Colonic mucosa (tissue), 4 donors: ENCODE measurements around the gene CCDC69. TPM values are rescaled to one million over a fixed set of nuclear protein-coding genes. Genes with fewer than 3 reads are reported as not detected.

ENCODE experiments used
- DNase-seq: peaks from one replicate; pipeline ENCODE4 v3.0.0-alpha.2; 2020
- H3K27ac ChIP-seq: fragments of 200-600 bp; one replicate; pipeline ENCODE4 v1.8.0; 2021
- H3K27me3 ChIP-seq: fragments of 200-600 bp; one replicate; pipeline ENCODE4 v1.8.0; 2021
- H3K36me3 ChIP-seq: fragments of 200-600 bp; one replicate; pipeline ENCODE4 v1.8.0; 2021
- H3K4me1 ChIP-seq: fragments of 200-600 bp; one replicate; pipeline ENCODE4 v1.8.0; 2021; ENCODE audit warnings: mild to moderate bottlenecking
- H3K4me3 ChIP-seq: fragments of 200-600 bp; one replicate; pipeline ENCODE4 v1.8.0; 2021
- H3K9ac ChIP-seq, 2 donors: one replicate each; pipeline ENCODE4 v1.7.0; 2013; ENCODE audit warnings: control low read depth in 2 of 2, low read depth in 2 of 2, low read length in 2 of 2
- H3K9me3 ChIP-seq: fragments of 200-600 bp; one replicate; pipeline ENCODE4 v1.8.0; 2021
- CTCF ChIP-seq: fragments of 200-600 bp; IDR thresholded peaks from one replicate; pipeline ENCODE4 v1.8.0; 2022; ENCODE audit warnings: antibody characterized with exemption, mild to moderate bottlenecking
- intact Hi-C: fragments of 100-400 bp; cut with DNase I; formaldehyde crosslinking; loops from one replicate; pipeline ENCODE4 v1.14.1; 2022
- total RNA-seq, 2 donors: library from RNA; stranded (reverse); fragmentation: NEBNext Ultra II Directional in 1 of 2; extraction: Animal tissue kit (Norgen Biotek cat#: 25700) in 1 of 2; gene quantifications; one replicate each; pipeline ENCODE4 v1.2.1, GENCODE V29; 2021
- donor health status: healthy.
- donor health status: DM: no; HTN: no; CAD: no.
- donor health status: DM: no; HTN: no; CAD: no.

The CCDC69 gene
- total RNA-seq, 2 donors from 2014 or later: 4.2 to 23.8 TPM

GRCh38 chr5:151186538-151186937 is 37.4 kb downstream of the CCDC69 start:
- H3K4me1 ChIP-seq: no peaks in the 10 kb centered on the region
- H3K27me3 ChIP-seq: no peaks in the 10 kb centered on the region
- no peak overlapping the region for H3K4me3 ChIP-seq
- no peaks in the 10 kb centered on the region for H3K9me3 ChIP-seq
- TF ChIP-seq CTCF: no peak
- H3K36me3 ChIP-seq: no peaks in the 10 kb centered on the region
- no peak overlapping the region for H3K27ac ChIP-seq
- no peak for DNase-seq
- intact Hi-C loops: no loop called here
- H3K9ac ChIP-seq: no peak overlapping the region

GRCh38 chr5:151186052-151186451 is 37.8 kb downstream of the CCDC69 start:
- TF ChIP-seq CTCF: no peak
- Histone ChIP-seq H3K27me3 (no peaks in the 10 kb centered on the region), H3K9me3 (no peaks in the 10 kb centered on the region), H3K9ac (no peak overlapping the region), H3K4me3 (no peak overlapping the region), H3K4me1 (no peaks in the 10 kb centered on the region), H3K27ac (no peak overlapping the region), H3K36me3 (no peaks in the 10 kb centered on the region)
- DNase-seq: no peak
- intact Hi-C loops: no loop called here

- no peaks in the 10 kb centered on the region for H3K36me3 ChIP-seq
- H3K9ac ChIP-seq: no peak overlapping the region
Observed at GRCh38 chr5:151184316-151185042, 39.4 kb downstream of the CCDC69 start.

GRCh38 chr5:151183456-151184245 is 40.2 kb downstream of the CCDC69 start:
- Histone ChIP-seq H3K27ac (no peak overlapping the region), H3K4me1 (no peaks in the 10 kb centered on the region), H3K36me3 (no peaks in the 10 kb centered on the region), H3K9me3 (no peaks in the 10 kb centered on the region), H3K27me3 (no peaks in the 10 kb centered on the region), H3K9ac (no peak overlapping the region), H3K4me3 (no peak overlapping the region)
- intact Hi-C loops: no loop called here
- no peak for TF ChIP-seq CTCF
- DNase-seq: no peak

More at GRCh38 chr5:151184316-151185042, 39.4 kb downstream of the CCDC69 start:
- DNase-seq: no peak
- no peak for TF ChIP-seq CTCF
- intact Hi-C loops: no loop called here
- Histone ChIP-seq H3K9me3 (no peaks in the 10 kb centered on the region), H3K4me1 (no peaks in the 10 kb centered on the region), H3K4me3 (no peak overlapping the region), H3K27ac (no peak overlapping the region), H3K27me3 (no peaks in the 10 kb centered on the region)

GRCh38 chr5:151182976-151183375 is 40.9 kb downstream of the CCDC69 start:
- DNase-seq: no peak
- H3K36me3 ChIP-seq: no peaks in the 10 kb centered on the region
- no peaks in the 10 kb centered on the region for H3K4me1 ChIP-seq
- H3K9me3 ChIP-seq: no peaks in the 10 kb centered on the region
- no peaks in the 10 kb centered on the region for H3K27me3 ChIP-seq
- intact Hi-C loops: no loop called here
- no peak for TF ChIP-seq CTCF
- no peak overlapping the region for H3K27ac ChIP-seq
- no peak overlapping the region for H3K9ac ChIP-seq
- no peak overlapping the region for H3K4me3 ChIP-seq
